Muscle of leg (tissue), 11 donors: ENCODE measurements around the gene WT1. TPM values are rescaled to one million over a fixed set of nuclear protein-coding genes. Genes with fewer than 3 reads are reported as not detected.

Source experiments
- DNase-seq: peaks from one replicate; pipeline ENCODE4 v3.0.0; 2013
- H3K27ac ChIP-seq: one replicate; pipeline ENCODE4 v1.5.1; 2013; ENCODE audit warnings: mild to moderate bottlenecking, low read length, control low read depth
- H3K27me3 ChIP-seq: one replicate; pipeline ENCODE4 v1.6.1; 2013; ENCODE audit warnings: low read length; ENCODE audit not compliant: control insufficient read depth, insufficient read depth
- H3K36me3 ChIP-seq: one replicate; pipeline ENCODE4 v1.6.1; 2013; ENCODE audit warnings: low read length; ENCODE audit not compliant: control insufficient read depth, insufficient read depth
- H3K4me1 ChIP-seq: one replicate; pipeline ENCODE4 v1.6.1; 2013; ENCODE audit warnings: low read length; ENCODE audit not compliant: control insufficient read depth, insufficient read depth
- H3K4me3 ChIP-seq: one replicate; pipeline ENCODE4 v1.5.1; 2013; ENCODE audit warnings: low read length, control low read depth
- H3K9me3 ChIP-seq: replicated peaks from 2 replicates; pipeline ENCODE4 v1.6.1; 2013; ENCODE audit warnings: low read depth, low read length; ENCODE audit not compliant: control insufficient read depth
- WGBS: methylation state at CpG from one replicate; pipeline ENCODE4 v1.1.5; 2013; ENCODE audit warnings: missing lambda C conversion rate; ENCODE audit not compliant: insufficient coverage; 5-methylcytosine and 5-hydroxymethylcytosine counted together
- polyA plus RNA-seq, 8 donors: library from polyadenylated mRNA; unstranded; fragments of 120-200 nt; gene quantifications; one replicate each; pipeline versions ENCODE4 v1.2.1 to v1.2.3, GENCODE V29; 2013; ENCODE audit warnings: inconsistent platforms in 1 of 8, low replicate concordance in 1 of 8; ENCODE audit not compliant: insufficient read length in 8 of 8, insufficient read depth in 1 of 8
- total RNA-seq: library from RNA; stranded (reverse); fragments of 120-200 nt; gene quantifications from one replicate; pipeline ENCODE4 v1.2.4, GENCODE V29; 2013

WT1 gene
- total and polyA plus RNA-seq, 9 donors = 0.23 to 0.47 TPM; not detected in 7

DNA sequence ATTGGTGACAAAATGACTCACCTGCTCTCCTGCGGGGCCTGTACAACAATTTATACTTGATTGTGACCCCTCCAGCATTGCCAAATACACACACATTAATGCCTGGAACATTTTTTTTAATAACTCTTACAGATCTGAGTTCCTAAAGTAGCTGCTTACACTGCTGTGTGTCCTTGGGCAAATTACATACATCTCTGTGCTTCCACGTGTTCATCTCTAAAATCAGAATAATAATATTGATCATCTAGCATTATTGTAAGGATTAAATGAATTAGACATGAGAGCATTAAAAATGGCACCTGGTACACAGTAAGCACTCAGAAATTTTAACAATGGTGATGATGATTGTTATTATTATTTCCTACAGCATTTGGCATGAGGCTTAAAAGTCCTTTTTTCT is 21.5 kb upstream of the WT1 start:
- Histone ChIP-seq H3K27ac (no peak overlapping the region), H3K4me1 (peaks cover 5% of the 10 kb centered on the region), H3K36me3 (no peaks in the 10 kb centered on the region), H3K27me3 (no peaks in the 10 kb centered on the region), H3K4me3 (no peak overlapping the region), H3K9me3 (no peaks in the 10 kb centered on the region)
- 100% methylated on average over 1 of the region's 2 CpGs for WGBS
- DNase-seq = no peak

- WGBS = 72% methylated on average over 2 of the region's 2 CpGs
Observed at GRCh38 chr11:32454993-32455392, 19.7 kb upstream of the WT1 start.

DNA sequence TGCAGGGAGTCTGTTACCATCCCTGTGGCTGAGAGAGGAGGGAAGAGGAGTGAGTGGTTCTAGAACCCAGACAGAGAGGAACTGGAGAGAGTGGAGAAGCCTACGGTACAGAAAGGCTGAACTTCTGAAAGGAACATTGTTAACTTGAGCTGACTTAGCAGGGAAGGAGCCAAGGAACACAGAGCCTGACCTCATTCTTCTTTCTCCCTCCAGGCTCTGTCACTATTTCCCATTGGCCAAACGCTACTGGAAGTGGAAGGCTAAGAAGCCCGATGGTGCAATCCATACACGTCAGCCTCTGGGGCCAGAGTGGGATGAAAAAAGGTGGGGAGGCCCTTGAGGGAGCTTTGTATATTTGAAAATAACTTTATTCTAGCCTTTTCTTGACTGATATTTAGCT is 16.5 kb upstream of the WT1 start:
- Histone ChIP-seq H3K4me3 (no peak overlapping the region), H3K27ac (no peak overlapping the region), H3K9me3 (no peaks in the 10 kb centered on the region), H3K4me1 (no peaks in the 10 kb centered on the region), H3K36me3 (no peaks in the 10 kb centered on the region), H3K27me3 (no peaks in the 10 kb centered on the region)
- WGBS = no CpG with 5 or more reads among the region's 4 CpGs
- DNase-seq = peak; percentile 56

More at GRCh38 chr11:32454993-32455392, 19.7 kb upstream of the WT1 start:
- no peaks in the 10 kb centered on the region for H3K36me3 ChIP-seq
- H3K27ac ChIP-seq = no peak overlapping the region
- no peak for DNase-seq
- H3K4me3 ChIP-seq = no peak overlapping the region
- H3K27me3 ChIP-seq = no peaks in the 10 kb centered on the region
- no peaks in the 10 kb centered on the region for H3K4me1 ChIP-seq
- no peaks in the 10 kb centered on the region for H3K9me3 ChIP-seq

- Histone ChIP-seq H3K36me3 (no peaks in the 10 kb centered on the region), H3K4me3 (no peak overlapping the region), H3K27ac (no peak overlapping the region), H3K4me1 (no peaks in the 10 kb centered on the region), H3K27me3 (peaks cover 4% of the 10 kb centered on the region), H3K9me3 (no peaks in the 10 kb centered on the region)
- WGBS = 83% methylated on average over 1 of the region's 1 CpG
- no peak for DNase-seq
Observed at GRCh38 chr11:32450372-32450771, 15.0 kb upstream of the WT1 start.

DNA sequence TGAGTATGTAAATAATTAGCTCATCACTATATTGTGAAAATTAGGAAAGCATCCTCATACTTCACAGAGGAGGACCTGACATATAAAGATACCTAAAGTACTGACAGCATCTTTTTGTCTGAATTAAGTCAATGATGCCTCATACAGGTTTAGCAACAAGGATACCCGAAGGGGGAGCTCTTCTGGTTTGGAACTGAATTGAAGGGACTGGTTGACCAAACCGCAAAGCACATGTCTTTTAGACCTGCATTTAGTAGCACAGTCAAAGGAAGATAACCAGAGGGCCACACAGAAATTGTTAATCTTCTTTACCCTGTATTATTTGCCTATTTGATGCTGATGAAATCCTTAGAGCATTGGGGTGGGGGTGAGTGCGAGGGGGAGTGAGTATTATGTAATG is 12.9 kb upstream of the WT1 start:
- no CpG with 5 or more reads among the region's 3 CpGs for WGBS
- no peaks in the 10 kb centered on the region for H3K36me3 ChIP-seq
- H3K9me3 ChIP-seq = no peaks in the 10 kb centered on the region
- peaks cover 8% of the 10 kb centered on the region for H3K27me3 ChIP-seq
- DNase-seq = no peak
- no peak overlapping the region for H3K27ac ChIP-seq
- H3K4me3 ChIP-seq = no peak overlapping the region
- H3K4me1 ChIP-seq = no peaks in the 10 kb centered on the region

- H3K9me3 ChIP-seq = no peaks in the 10 kb centered on the region
- no peak overlapping the region for H3K27ac ChIP-seq
- no peak overlapping the region for H3K4me3 ChIP-seq
- H3K4me1 ChIP-seq = no peaks in the 10 kb centered on the region
- peaks cover 8% of the 10 kb centered on the region for H3K27me3 ChIP-seq
- 67% methylated on average over 1 of the region's 2 CpGs for WGBS
- DNase-seq = no peak
- H3K36me3 ChIP-seq = no peaks in the 10 kb centered on the region
Observed at GRCh38 chr11:32447252-32447651, 11.9 kb upstream of the WT1 start.

- Histone ChIP-seq H3K27ac (no peak overlapping the region), H3K36me3 (no peaks in the 10 kb centered on the region), H3K9me3 (no peaks in the 10 kb centered on the region), H3K27me3 (peaks cover 13% of the 10 kb centered on the region), H3K4me1 (no peaks in the 10 kb centered on the region), H3K4me3 (no peak overlapping the region)
- 63% methylated on average over 3 of the region's 6 CpGs for WGBS
- DNase-seq = no peak
Observed at GRCh38 chr11:32446227-32446626, 10.9 kb upstream of the WT1 start.

GRCh38 chr11:32444186-32444585 is 8.8 kb upstream of the WT1 start:
- no CpG with 5 or more reads among the region's 4 CpGs for WGBS
- Histone ChIP-seq H3K4me1 (peaks cover 5% of the 10 kb centered on the region), H3K9me3 (no peaks in the 10 kb centered on the region), H3K27ac (no peak overlapping the region), H3K27me3 (peaks cover 28% of the 10 kb centered on the region), H3K36me3 (no peaks in the 10 kb centered on the region), H3K4me3 (no peak overlapping the region)
- no peak for DNase-seq

DNA sequence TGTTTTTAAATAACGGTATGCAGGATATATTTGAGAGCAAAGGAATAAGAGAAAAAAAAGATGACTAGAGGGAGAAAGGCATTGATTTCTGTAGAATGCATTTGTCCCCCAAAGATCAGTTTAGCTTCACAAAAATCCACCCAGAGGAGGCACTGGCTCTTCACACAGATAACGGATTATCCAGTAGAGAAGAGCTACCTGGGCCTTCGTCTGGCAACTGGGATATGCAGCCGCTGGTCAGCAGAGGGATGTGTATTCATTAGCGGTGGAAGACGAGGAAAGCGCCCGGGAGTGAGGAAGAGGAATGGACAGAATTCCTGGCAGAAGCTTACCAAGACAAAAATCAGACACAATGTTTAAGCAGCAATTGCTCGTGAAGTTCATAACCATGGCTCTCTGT is 5.6 kb upstream of the WT1 start:
- WGBS = 0% methylated on average over 4 of the region's 9 CpGs
- Histone ChIP-seq H3K27ac (no peak overlapping the region), H3K4me3 (no peak overlapping the region), H3K4me1 (peaks cover 29% of the 10 kb centered on the region), H3K27me3 (peaks cover 59% of the 10 kb centered on the region), H3K9me3 (no peaks in the 10 kb centered on the region), H3K36me3 (no peaks in the 10 kb centered on the region)
- no peak for DNase-seq

GRCh38 chr11:32440312-32440908 is 5.1 kb upstream of the WT1 start:
- no CpG with 5 or more reads among the region's 6 CpGs for WGBS
- no peak overlapping the region for H3K27ac ChIP-seq
- peaks cover 62% of the 10 kb centered on the region for H3K27me3 ChIP-seq
- peaks cover 34% of the 10 kb centered on the region for H3K4me1 ChIP-seq
- H3K4me3 ChIP-seq = no peak overlapping the region
- no peaks in the 10 kb centered on the region for H3K36me3 ChIP-seq
- H3K9me3 ChIP-seq = no peaks in the 10 kb centered on the region
- no peak for DNase-seq
